B cell (primary cell): Measurements from ENCODE around the gene GCNT2.

ENCODE experiments used
- CTCF ChIP-seq: fragments of 200-600 bp; IDR thresholded peaks from one replicate; pipeline ENCODE4 v1.8.0; 2022; ENCODE audit warnings: antibody characterized with exemption, mild to moderate bottlenecking
- EZH2 ChIP-seq: IDR thresholded peaks from 2 replicates; pipeline ENCODE4 v1.6.1; 2012; ENCODE audit warnings: borderline replicate concordance, low read depth, mild to moderate bottlenecking, moderate library complexity, low read length; ENCODE audit not compliant: insufficient read depth, poor library complexity, severe bottlenecking

GRCh38 chr6:10554826-10555225 is 33.7 kb downstream of the GCNT2 start:
- TF ChIP-seq CTCF: no peak
- no peak for TF ChIP-seq EZH2
